Stimulated activated CD4-positive, alpha-beta T cell treated with anti-CD3 and anti-CD28 coated beads, Interleukin-2, amount 100 ng/mL, for 24 hours (primary cell): ENCODE results near the gene GPM6B.

Source experiments
- DNase-seq, 2 donors: peaks; one replicate each; pipeline ENCODE4 v3.0.0-alpha.2; 2020

Gene GPM6B

DNA sequence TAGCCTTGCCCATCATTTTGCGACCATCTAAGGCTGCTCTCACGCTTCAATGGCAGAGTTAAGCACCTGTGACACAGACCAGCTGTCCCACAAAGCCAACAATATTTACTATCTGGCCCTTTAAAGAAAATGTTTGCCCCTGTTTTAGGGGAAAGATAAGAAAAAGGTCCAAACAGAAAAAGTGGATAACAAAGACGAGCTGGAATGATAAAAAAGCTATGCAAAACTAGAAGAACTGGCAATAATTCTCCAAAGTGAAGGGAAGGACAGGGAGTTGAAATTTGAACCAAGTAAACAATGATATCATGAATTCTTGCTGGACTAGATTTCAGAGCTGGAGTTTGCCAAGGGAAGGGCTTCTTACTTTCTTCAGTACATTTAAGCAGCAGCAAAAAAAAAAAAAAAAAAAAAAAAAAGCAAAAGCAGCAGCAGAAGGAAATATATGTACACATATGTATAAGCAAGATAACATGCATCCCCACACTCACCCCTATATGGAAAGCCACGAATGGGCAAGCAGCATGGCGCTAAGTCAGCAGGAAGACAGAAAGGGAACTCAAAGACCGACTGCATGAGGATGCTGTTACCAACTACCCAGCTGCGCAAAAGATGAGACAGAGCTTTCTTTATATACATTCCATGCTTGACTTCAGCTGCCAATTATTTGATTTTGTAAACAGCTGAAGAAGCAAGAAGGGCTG lies 94.9 kb downstream of the GPM6B start:
- DNase-seq = no peak

GRCh38 chrX:13721371-13721770 lies 95.5 kb downstream of the GPM6B start:
- DNase-seq = no peak
